IMR-90 (cell line): ENCODE measurements around the gene LRP5. TPM values are rescaled to one million over a fixed set of nuclear protein-coding genes. Genes with fewer than 3 reads are reported as not detected.

Source experiments
- ATAC-seq: fragments of 200-7000 bp; cut with Tn5 transposase; 2 replicates; pipeline ENCODE4 v1.9.1; 2020; ENCODE audit warnings: low read depth, mild to moderate bottlenecking, moderate library complexity
- BruUV-seq: library from RNA; stranded (reverse); fragments of 400-500 nt; replicated peaks from 2 replicates; lab custom pipeline; 2021; lab: Mats Ljungman, UMichigan
- CTCF ChIA-PET: fragments of 300-600 bp; formaldehyde crosslinking; extraction: SDS; loops from one replicate; lab custom pipeline; 2021; ENCODE audit warnings: antibody characterized with exemption; lab: Yijun Ruan, JAX
- POLR2A ChIA-PET: fragments of 300-600 bp; sonication (Branson Sonifier 250); formaldehyde crosslinking; loops from one replicate; lab custom pipeline; 2022; ENCODE audit warnings: antibody characterized with exemption; ENCODE audit not compliant: unreplicated experiment; lab: Charles Lee
- DNase-seq: peaks from one replicate; pipeline ENCODE4 v3.0.0; 2013
- H2AFZ ChIP-seq: replicated peaks from 2 replicates; pipeline ENCODE3; 2013; ENCODE audit warnings: low read length, mild to moderate bottlenecking; ENCODE audit not compliant: poor library complexity
- H2AK5ac ChIP-seq: 2 replicates; pipeline ENCODE4 v1.6.1; 2013; ENCODE audit warnings: low read depth, low read length, inconsistent platforms
- H2AK9ac ChIP-seq: replicated peaks from 2 replicates; pipeline ENCODE3; 2013; ENCODE audit warnings: mild to moderate bottlenecking, low read depth, low read length, moderate library complexity; ENCODE audit not compliant: poor library complexity
- H2BK120ac ChIP-seq: 2 replicates; pipeline ENCODE4 v1.6.1; 2013; ENCODE audit warnings: low read depth, low read length, inconsistent platforms
- H2BK15ac ChIP-seq: 3 replicates; pipeline ENCODE4 v1.6.1; 2013; ENCODE audit warnings: low read depth, low read length, inconsistent platforms
- H2BK20ac ChIP-seq: 2 replicates; pipeline ENCODE4 v1.6.1; 2013; ENCODE audit warnings: low read depth, mild to moderate bottlenecking, inconsistent platforms, low read length, moderate library complexity
- H2BK5ac ChIP-seq: 2 replicates; pipeline ENCODE4 v1.6.1; 2013; ENCODE audit warnings: mild to moderate bottlenecking, low read depth, low read length, inconsistent platforms; ENCODE audit not compliant: poor library complexity, severe bottlenecking
- H3K14ac ChIP-seq: replicated peaks from 2 replicates; pipeline ENCODE4 v1.6.1; 2013; ENCODE audit warnings: low read depth, low read length, inconsistent platforms
- H3K18ac ChIP-seq: 2 replicates; pipeline ENCODE4 v1.6.1; 2013; ENCODE audit warnings: low read depth, low read length, control low read depth
- H3K23ac ChIP-seq: 2 replicates; pipeline ENCODE4 v1.6.1; 2013; ENCODE audit warnings: low read depth, low read length, inconsistent platforms
- H3K27ac ChIP-seq: 2 replicates; pipeline ENCODE4 v1.5.1; 2013; ENCODE audit warnings: mild to moderate bottlenecking, control low read depth, low read length; ENCODE audit not compliant: insufficient read depth
- H3K27me3 ChIP-seq: 2 replicates; pipeline ENCODE4 v1.6.1; 2013; ENCODE audit warnings: low read length; ENCODE audit not compliant: control insufficient read depth, insufficient read depth
- H3K36me3 ChIP-seq: 2 replicates; pipeline ENCODE4 v1.6.1; 2013; ENCODE audit warnings: low read length, mixed read lengths; ENCODE audit not compliant: control insufficient read depth, insufficient read depth
- H3K4ac ChIP-seq: 2 replicates; pipeline ENCODE4 v1.6.1; 2013; ENCODE audit warnings: low read depth, low read length, inconsistent platforms
- H3K4me1 ChIP-seq: 2 replicates; pipeline ENCODE4 v1.6.1; 2013; ENCODE audit warnings: low read length, mixed read lengths; ENCODE audit not compliant: control insufficient read depth, insufficient read depth
- H3K4me2 ChIP-seq: 2 replicates; pipeline ENCODE4 v1.6.1; 2013; ENCODE audit warnings: low read depth, mild to moderate bottlenecking, control low read depth, low read length, moderate library complexity
- H3K4me3 ChIP-seq: 2 replicates; pipeline ENCODE4 v1.5.1; 2013; ENCODE audit warnings: low read depth, mild to moderate bottlenecking, control low read depth, low read length, moderate library complexity; ENCODE audit not compliant: insufficient read depth
- H3K56ac ChIP-seq: 2 replicates; pipeline ENCODE4 v1.6.1; 2013; ENCODE audit warnings: low read length, inconsistent platforms; ENCODE audit not compliant: insufficient read depth; ENCODE audit errors: extremely low read depth
- H3K79me1 ChIP-seq, 2 experiments: 2 replicates each; pipeline ENCODE4 v1.6.1; 2013; ENCODE audit warnings: low read length in 2 of 2, inconsistent platforms in 1 of 2, low read depth in 1 of 2
- H3K9ac ChIP-seq: 2 replicates; pipeline ENCODE4 v1.6.1; 2013; ENCODE audit warnings: low read depth, low read length, control low read depth
- H3K9me1 ChIP-seq: 2 replicates; pipeline ENCODE4 v1.6.1; 2013; ENCODE audit warnings: low read length, inconsistent platforms; ENCODE audit not compliant: insufficient read depth
- H3K9me3 ChIP-seq: 2 replicates; pipeline ENCODE4 v1.6.1; 2013; ENCODE audit warnings: low read length; ENCODE audit not compliant: control insufficient read depth, insufficient read depth
- H4K20me1 ChIP-seq: 2 replicates; pipeline ENCODE4 v1.6.1; 2013; ENCODE audit warnings: low read length, inconsistent platforms; ENCODE audit not compliant: insufficient read depth
- H4K5ac ChIP-seq: 2 replicates; pipeline ENCODE4 v1.6.1; 2013; ENCODE audit warnings: mild to moderate bottlenecking, low read depth, low read length, control low read depth
- H4K8ac ChIP-seq, 2 experiments: 2 replicates each; pipeline ENCODE4 v1.6.1; 2013; ENCODE audit warnings: low read depth in 2 of 2, low read length in 2 of 2, control low read depth in 1 of 2, inconsistent platforms in 1 of 2
- H4K91ac ChIP-seq: 2 replicates; pipeline ENCODE4 v1.6.1; 2013; ENCODE audit warnings: low read depth, low read length, inconsistent platforms; ENCODE audit not compliant: insufficient read depth
- BHLHE40 ChIP-seq: fragments of 150-350 bp; IDR thresholded peaks from 2 replicates; pipeline ENCODE4 v1.6.1; 2016; ENCODE audit warnings: mild to moderate bottlenecking, low read depth, low read length
- CEBPB ChIP-seq: IDR thresholded peaks from 2 replicates; pipeline ENCODE4 v1.6.1; 2012; ENCODE audit warnings: low read depth, low read length, improper control_type of control experiment
- FOS ChIP-seq: fragments of 150-350 bp; IDR thresholded peaks from 2 replicates; pipeline ENCODE4 v1.6.1; 2016; ENCODE audit warnings: low read depth, low read length
- MAFK ChIP-seq: IDR thresholded peaks from 2 replicates; pipeline ENCODE4 v1.6.1; 2012; ENCODE audit warnings: low read depth, low read length, improper control_type of control experiment
- MAZ ChIP-seq: IDR thresholded peaks from 2 replicates; pipeline ENCODE4 v1.6.1; 2012; ENCODE audit warnings: low read depth, mild to moderate bottlenecking, low read length, improper control_type of control experiment, moderate library complexity, borderline replicate concordance
- MXI1 ChIP-seq: IDR thresholded peaks from 2 replicates; pipeline ENCODE4 v1.6.1; 2012; ENCODE audit warnings: low read depth, mild to moderate bottlenecking, low read length, moderate library complexity, borderline replicate concordance
- NFE2L2 ChIP-seq: fragments of 150-350 bp; IDR thresholded peaks from 2 replicates; pipeline ENCODE4 v1.6.1; 2016; ENCODE audit warnings: low read depth, mild to moderate bottlenecking, low read length
- POLR2A ChIP-seq: IDR thresholded peaks from 2 replicates; pipeline ENCODE4 v1.6.1; 2012; ENCODE audit warnings: mild to moderate bottlenecking, low read depth, low read length
- RCOR1 ChIP-seq: IDR thresholded peaks from 2 replicates; pipeline ENCODE4 v1.6.1; 2012; ENCODE audit warnings: mild to moderate bottlenecking, low read length, improper control_type of control experiment; ENCODE audit not compliant: insufficient replicate concordance
- RFX5 ChIP-seq: IDR thresholded peaks from 2 replicates; pipeline ENCODE4 v1.8.0; 2012; ENCODE audit warnings: low read depth, mild to moderate bottlenecking, low read length, moderate library complexity
- SMC3 ChIP-seq: fragments of 150-350 bp; IDR thresholded peaks from 2 replicates; pipeline ENCODE4 v1.6.1; 2016; ENCODE audit warnings: low read depth, mild to moderate bottlenecking, antibody characterized with exemption, low read length, moderate library complexity
- WGBS, 2 experiments: methylation state at CpG; one replicate each; pipeline versions ENCODE4 v1.1.5 to v1.1.7; 2013; ENCODE audit warnings: missing lambda C conversion rate in 2 of 2; ENCODE audit not compliant: insufficient read length in 1 of 2; ENCODE audit errors: extremely low coverage in 2 of 2; 5-methylcytosine and 5-hydroxymethylcytosine counted together
- dilution Hi-C: fragments of 300-500 bp; cut with HindIII; formaldehyde crosslinking; loops from one replicate; pipeline ENCODE4 v1.14.3; 2018; ENCODE audit warnings: low sequenced_read_pairs; ENCODE audit not compliant: unreplicated experiment
- in situ Hi-C: fragments of 300-500 bp; cut with MboI; formaldehyde crosslinking; loops from 3 replicates; pipeline ENCODE4 v1.14.3; 2019; ENCODE audit warnings: low sequenced_read_pairs, inconsistent platforms, mixed read lengths
- intact Hi-C: fragments of 100-400 bp; cut with micrococcal nuclease; formaldehyde crosslinking; loops from 2 replicates; pipeline ENCODE4 v1.10.0; 2022
- polyA plus RNA-seq, 3 experiments: library from polyadenylated mRNA; depleted of rRNA; stranded (reverse); fragments of >200 nt; gene quantifications; 2 replicates each; pipeline ENCODE4 v1.2.3, GENCODE V29; 2012; ENCODE audit warnings: low replicate concordance in 1 of 3
- total RNA-seq: library from RNA; depleted of rRNA; stranded (reverse); fragments of >200 nt; gene quantifications from 2 replicates; pipeline ENCODE4 v1.2.3, GENCODE V29; 2012
- TF ChIP-seq, protein P1 (sequence below): fragments of 150-350 bp; IDR thresholded peaks from 2 replicates; pipeline ENCODE4 v1.6.1; 2017; ENCODE audit warnings: mild to moderate bottlenecking, antibody characterized with exemption, low read length, low read depth
- TF ChIP-seq, protein P2 (sequence below): conservative IDR thresholded peaks from 2 replicates; pipeline ENCODE4 v1.5.1; 2012; ENCODE audit warnings: mild to moderate bottlenecking, low read depth, low read length, improper control_type of control experiment
- TF ChIP-seq, protein P3 (sequence below): fragments of 150-350 bp; IDR thresholded peaks from 2 replicates; pipeline ENCODE4 v1.6.1; 2016; ENCODE audit warnings: low read depth, mild to moderate bottlenecking, low read length, moderate library complexity, borderline replicate concordance

The LRP5 gene
- total and polyA plus RNA-seq, 2 of the 4 experiments (the other 2 are of a cell fraction), result 10.4 to 15.0 TPM

DNA sequence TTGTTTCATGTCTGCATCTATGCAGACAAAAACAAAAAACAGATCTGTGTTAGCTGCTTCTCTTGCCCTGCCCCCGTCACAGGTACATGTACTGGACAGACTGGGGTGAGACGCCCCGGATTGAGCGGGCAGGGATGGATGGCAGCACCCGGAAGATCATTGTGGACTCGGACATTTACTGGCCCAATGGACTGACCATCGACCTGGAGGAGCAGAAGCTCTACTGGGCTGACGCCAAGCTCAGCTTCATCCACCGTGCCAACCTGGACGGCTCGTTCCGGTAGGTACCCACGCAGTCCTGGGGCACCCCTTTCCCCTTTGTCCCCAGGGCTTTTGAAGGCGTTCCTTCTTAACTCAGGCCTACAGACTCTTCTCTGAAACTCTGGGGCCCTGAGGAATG, 45.2 kb downstream of the LRP5 start:
- H3K9ac ChIP-seq, result no peak overlapping the region
- H2AK5ac ChIP-seq, result no peak overlapping the region
- ATAC-seq (no peak), DNase-seq (no peak)
- ChIA-PET CTCF (no interaction called here), POLR2A (no interaction called here)
- in situ Hi-C loops (no loop called here), intact Hi-C loops (no loop called here), dilution Hi-C loops (no loop called here)
- H3K23ac ChIP-seq, result no peak overlapping the region
- no peak overlapping the region for H3K4me3 ChIP-seq
- BruUV-seq, result no TSS peak
- H2BK20ac ChIP-seq, result no peak overlapping the region
- peaks cover 3% of the 10 kb centered on the region; the same call in 1 of the 2 replicates for H3K9me3 ChIP-seq
- H3K56ac ChIP-seq, result no peak overlapping the region
- H3K9me1 ChIP-seq, result peaks cover 24% of the 10 kb centered on the region
- no peak overlapping the region for H2BK120ac ChIP-seq
- no peak overlapping the region for H2BK5ac ChIP-seq
- no peak overlapping the region for H2AK9ac ChIP-seq
- peaks cover 22% of the 10 kb centered on the region for H3K36me3 ChIP-seq
- no peak overlapping the region for H3K4ac ChIP-seq
- no peak overlapping the region for H4K5ac ChIP-seq
- TF ChIP-seq FOS (no peak), NFE2L2 (no peak), POLR2A (no peak), MAZ (no peak), SMC3 (no peak), MAFK (no peak), CEBPB (no peak), MXI1 (no peak), RFX5 (no peak), BHLHE40 (no peak), RCOR1 (no peak)
- TF ChIP-seq, protein P1, sequence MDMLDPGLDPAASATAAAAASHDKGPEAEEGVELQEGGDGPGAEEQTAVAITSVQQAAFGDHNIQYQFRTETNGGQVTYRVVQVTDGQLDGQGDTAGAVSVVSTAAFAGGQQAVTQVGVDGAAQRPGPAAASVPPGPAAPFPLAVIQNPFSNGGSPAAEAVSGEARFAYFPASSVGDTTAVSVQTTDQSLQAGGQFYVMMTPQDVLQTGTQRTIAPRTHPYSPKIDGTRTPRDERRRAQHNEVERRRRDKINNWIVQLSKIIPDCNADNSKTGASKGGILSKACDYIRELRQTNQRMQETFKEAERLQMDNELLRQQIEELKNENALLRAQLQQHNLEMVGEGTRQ, result no peak
- TF ChIP-seq, protein P2, sequence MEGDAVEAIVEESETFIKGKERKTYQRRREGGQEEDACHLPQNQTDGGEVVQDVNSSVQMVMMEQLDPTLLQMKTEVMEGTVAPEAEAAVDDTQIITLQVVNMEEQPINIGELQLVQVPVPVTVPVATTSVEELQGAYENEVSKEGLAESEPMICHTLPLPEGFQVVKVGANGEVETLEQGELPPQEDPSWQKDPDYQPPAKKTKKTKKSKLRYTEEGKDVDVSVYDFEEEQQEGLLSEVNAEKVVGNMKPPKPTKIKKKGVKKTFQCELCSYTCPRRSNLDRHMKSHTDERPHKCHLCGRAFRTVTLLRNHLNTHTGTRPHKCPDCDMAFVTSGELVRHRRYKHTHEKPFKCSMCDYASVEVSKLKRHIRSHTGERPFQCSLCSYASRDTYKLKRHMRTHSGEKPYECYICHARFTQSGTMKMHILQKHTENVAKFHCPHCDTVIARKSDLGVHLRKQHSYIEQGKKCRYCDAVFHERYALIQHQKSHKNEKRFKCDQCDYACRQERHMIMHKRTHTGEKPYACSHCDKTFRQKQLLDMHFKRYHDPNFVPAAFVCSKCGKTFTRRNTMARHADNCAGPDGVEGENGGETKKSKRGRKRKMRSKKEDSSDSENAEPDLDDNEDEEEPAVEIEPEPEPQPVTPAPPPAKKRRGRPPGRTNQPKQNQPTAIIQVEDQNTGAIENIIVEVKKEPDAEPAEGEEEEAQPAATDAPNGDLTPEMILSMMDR, result no peak
- TF ChIP-seq, protein P3, sequence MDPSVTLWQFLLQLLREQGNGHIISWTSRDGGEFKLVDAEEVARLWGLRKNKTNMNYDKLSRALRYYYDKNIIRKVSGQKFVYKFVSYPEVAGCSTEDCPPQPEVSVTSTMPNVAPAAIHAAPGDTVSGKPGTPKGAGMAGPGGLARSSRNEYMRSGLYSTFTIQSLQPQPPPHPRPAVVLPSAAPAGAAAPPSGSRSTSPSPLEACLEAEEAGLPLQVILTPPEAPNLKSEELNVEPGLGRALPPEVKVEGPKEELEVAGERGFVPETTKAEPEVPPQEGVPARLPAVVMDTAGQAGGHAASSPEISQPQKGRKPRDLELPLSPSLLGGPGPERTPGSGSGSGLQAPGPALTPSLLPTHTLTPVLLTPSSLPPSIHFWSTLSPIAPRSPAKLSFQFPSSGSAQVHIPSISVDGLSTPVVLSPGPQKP, result no peak
- H3K27ac ChIP-seq, result no peak overlapping the region
- no peak overlapping the region for H4K8ac ChIP-seq
- peaks cover 17 to 35% of the 10 kb centered on the region in 2 experiments; a peak in 3 of 4 replicates for H3K79me1 ChIP-seq
- H3K27me3 ChIP-seq, result no peaks in the 10 kb centered on the region
- peaks cover 6% of the 10 kb centered on the region for H4K20me1 ChIP-seq
- H2BK15ac ChIP-seq, result no peak overlapping the region
- H3K14ac ChIP-seq, result no peak overlapping the region
- no peak overlapping the region for H4K91ac ChIP-seq
- no peak overlapping the region for H2AFZ ChIP-seq
- no peak overlapping the region for H3K4me2 ChIP-seq
- WGBS, 2 experiments, result 99% methylated on average over 10 of the region's 14 CpGs; no CpG with 5 or more reads in 1 of the 2 experiments
- H3K18ac ChIP-seq, result no peak overlapping the region
- peaks cover 18% of the 10 kb centered on the region for H3K4me1 ChIP-seq
